Measurements from ENCODE around the gene SLK. TPM values are rescaled to one million over a fixed set of nuclear protein-coding genes. Genes with fewer than 3 reads are reported as not detected.

The SLK gene
- total and polyA plus RNA-seq, 2 experiments from 2014 or later: 6.6 to 37.1 TPM

DNA sequence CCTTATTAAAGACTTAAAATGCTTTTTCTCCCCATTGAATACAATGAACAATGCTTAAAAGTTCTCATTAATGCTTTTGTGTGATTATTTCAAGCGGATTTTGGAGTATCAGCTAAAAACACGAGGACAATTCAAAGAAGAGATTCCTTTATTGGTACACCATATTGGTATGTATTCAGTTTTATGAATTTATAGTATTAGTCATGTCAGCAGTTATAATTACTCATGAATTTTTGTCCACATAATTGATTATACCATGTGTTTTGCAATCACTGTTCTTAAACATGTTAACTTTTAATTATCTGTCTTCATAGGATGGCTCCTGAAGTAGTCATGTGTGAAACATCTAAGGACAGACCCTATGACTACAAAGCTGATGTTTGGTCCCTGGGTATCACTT is 31.9 kb downstream of the SLK start:
- TF ChIP-seq EZH2 (IDR thresholded peaks at IDR 0.05; ENCODE audit: insufficient read depth, poor library complexity, severe bottlenecking) (no peak), EZH2phosphoT487 (IDR thresholded peaks at IDR 0.05; ENCODE audit: insufficient read depth, low read depth) (no peak)
- Histone ChIP-seq H3K4me3 (no peak overlapping the region), H3K27me3 (replicated peaks; ENCODE audit: insufficient read depth) (no peaks in the 10 kb centered on the region), H3F3A (ENCODE audit: insufficient read depth) (no peaks in the 10 kb centered on the region), H3K4me1 (ENCODE audit: insufficient read depth) (no peaks in the 10 kb centered on the region), H4K20me1 (ENCODE audit: insufficient read depth) (no peaks in the 10 kb centered on the region), H3K9ac (no peak overlapping the region), H3K4me2 (ENCODE audit: unreplicated experiment) (no peak overlapping the region), H3K36me3 (ENCODE audit: low read depth) (peaks cover 55% of the 10 kb centered on the region), H3K79me2 (ENCODE audit: insufficient read depth) (peaks cover 47% of the 10 kb centered on the region), H3K9me3 (ENCODE audit: low read depth) (no peaks in the 10 kb centered on the region), H3K9me2 (ENCODE audit: insufficient read depth) (no peaks in the 10 kb centered on the region), H3K27ac (no peak overlapping the region), H2AFZ (no peak overlapping the region)
- WGBS, 2 experiments (ENCODE audit: low coverage in 1 of 2, low lambda C conversion rate in 2 of 2, missing lambda C conversion rate in 2 of 2): 78 to 84% methylated on average over 2 of the region's 2 CpGs
- in situ Hi-C loops (cut with MboI): no loop called here
- DNase-seq: no peak

DNA sequence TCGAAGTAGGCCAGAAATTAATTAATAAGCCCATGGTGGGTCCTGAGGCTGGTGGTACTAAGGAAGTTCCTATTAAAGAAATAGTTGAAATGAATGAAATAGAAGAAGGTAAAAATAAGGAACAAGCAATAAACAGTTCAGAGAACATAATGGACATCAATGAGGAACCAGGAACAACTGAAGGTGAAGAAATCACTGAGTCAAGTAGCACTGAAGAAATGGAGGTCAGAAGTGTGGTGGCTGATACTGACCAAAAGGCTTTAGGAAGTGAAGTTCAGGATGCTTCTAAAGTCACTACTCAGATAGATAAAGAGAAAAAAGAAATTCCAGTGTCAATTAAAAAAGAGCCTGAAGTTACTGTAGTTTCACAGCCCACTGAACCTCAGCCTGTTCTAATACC is 36.0 kb downstream of the SLK start:
- WGBS, 2 experiments (ENCODE audit: low coverage in 1 of 2, low lambda C conversion rate in 2 of 2, missing lambda C conversion rate in 2 of 2): 83 to 100% methylated on average over 1 of the region's 1 CpG
- in situ Hi-C loops (cut with MboI): no loop called here
- Histone ChIP-seq H2AFZ (no peak overlapping the region), H3K36me3 (ENCODE audit: low read depth) (peaks cover 67% of the 10 kb centered on the region), H3K9me2 (ENCODE audit: insufficient read depth) (no peaks in the 10 kb centered on the region), H4K20me1 (ENCODE audit: insufficient read depth) (no peaks in the 10 kb centered on the region), H3K4me3 (no peak overlapping the region), H3K4me1 (ENCODE audit: insufficient read depth) (no peaks in the 10 kb centered on the region), H3K79me2 (ENCODE audit: insufficient read depth) (peaks cover 23% of the 10 kb centered on the region), H3F3A (ENCODE audit: insufficient read depth) (0 out of 2 replicates have a peak, but pooled peaks cover 8% of the 10 kb centered on the region), H3K9ac (no peak overlapping the region), H3K27me3 (replicated peaks; ENCODE audit: insufficient read depth) (no peaks in the 10 kb centered on the region), H3K27ac (no peak overlapping the region), H3K4me2 (ENCODE audit: unreplicated experiment) (no peak overlapping the region), H3K9me3 (ENCODE audit: low read depth) (no peaks in the 10 kb centered on the region)
- DNase-seq: no peak
- TF ChIP-seq EZH2 (IDR thresholded peaks at IDR 0.05; ENCODE audit: insufficient read depth, poor library complexity, severe bottlenecking) (no peak), EZH2phosphoT487 (IDR thresholded peaks at IDR 0.05; ENCODE audit: insufficient read depth, low read depth) (no peak)

DNA sequence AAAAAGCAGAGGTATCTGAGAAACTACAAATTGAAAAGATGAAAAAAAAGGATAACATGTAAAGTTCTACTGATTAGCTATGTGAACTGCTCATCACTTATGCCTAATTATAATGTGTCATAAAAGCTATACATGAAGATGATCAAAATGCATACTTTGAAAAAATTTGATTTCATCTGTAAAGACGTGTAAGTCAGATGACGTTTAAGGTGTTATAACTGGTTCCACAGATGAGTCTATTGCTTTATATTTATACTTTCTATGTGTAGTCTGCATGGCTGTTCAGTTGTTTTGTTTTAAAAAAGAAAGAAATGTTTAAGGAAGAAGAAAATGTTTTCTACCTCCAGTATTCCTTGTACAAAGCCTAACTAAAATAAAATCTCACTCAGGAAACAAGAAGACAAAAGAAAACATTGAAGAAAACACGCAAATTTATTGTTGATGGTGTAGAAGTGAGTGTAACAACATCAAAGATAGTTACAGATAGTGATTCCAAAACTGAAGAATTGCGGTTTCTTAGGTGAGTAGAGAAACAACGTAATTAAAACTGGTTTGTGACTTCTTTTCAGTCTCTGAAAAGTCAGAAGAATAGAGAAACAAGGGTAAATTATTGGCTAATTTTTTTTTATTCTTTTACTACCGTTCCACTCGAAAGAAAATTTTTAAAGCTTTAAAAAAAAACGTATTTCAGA is 38.4 kb downstream of the SLK start:
- Histone ChIP-seq H3K9me3 (ENCODE audit: low read depth) (no peaks in the 10 kb centered on the region), H3K27me3 (replicated peaks; ENCODE audit: insufficient read depth) (no peaks in the 10 kb centered on the region), H4K20me1 (ENCODE audit: insufficient read depth) (no peaks in the 10 kb centered on the region), H3K4me1 (ENCODE audit: insufficient read depth) (no peaks in the 10 kb centered on the region), H3K79me2 (ENCODE audit: insufficient read depth) (peaks cover 8% of the 10 kb centered on the region; the same call in 1 of the 2 replicates), H3K27ac (no peak overlapping the region), H3K4me3 (no peak overlapping the region), H3K9ac (no peak overlapping the region), H3K9me2 (ENCODE audit: insufficient read depth) (no peaks in the 10 kb centered on the region), H2AFZ (no peak overlapping the region), H3K36me3 (ENCODE audit: low read depth) (peaks cover 58% of the 10 kb centered on the region), H3F3A (ENCODE audit: insufficient read depth) (peaks cover 8% of the 10 kb centered on the region; the same call in 1 of the 2 replicates), H3K4me2 (ENCODE audit: unreplicated experiment) (no peak overlapping the region)
- WGBS, 2 experiments (ENCODE audit: low coverage in 1 of 2, low lambda C conversion rate in 2 of 2, missing lambda C conversion rate in 2 of 2): 89 to 90% methylated on average over 8 of the region's 8 CpGs
- DNase-seq: no peak
- in situ Hi-C loops (cut with MboI): no loop called here
- TF ChIP-seq EZH2 (IDR thresholded peaks at IDR 0.05; ENCODE audit: insufficient read depth, poor library complexity, severe bottlenecking): no peak
- no peak for TF ChIP-seq EZH2phosphoT487 (IDR thresholded peaks at IDR 0.05; ENCODE audit: insufficient read depth, low read depth)

DNA sequence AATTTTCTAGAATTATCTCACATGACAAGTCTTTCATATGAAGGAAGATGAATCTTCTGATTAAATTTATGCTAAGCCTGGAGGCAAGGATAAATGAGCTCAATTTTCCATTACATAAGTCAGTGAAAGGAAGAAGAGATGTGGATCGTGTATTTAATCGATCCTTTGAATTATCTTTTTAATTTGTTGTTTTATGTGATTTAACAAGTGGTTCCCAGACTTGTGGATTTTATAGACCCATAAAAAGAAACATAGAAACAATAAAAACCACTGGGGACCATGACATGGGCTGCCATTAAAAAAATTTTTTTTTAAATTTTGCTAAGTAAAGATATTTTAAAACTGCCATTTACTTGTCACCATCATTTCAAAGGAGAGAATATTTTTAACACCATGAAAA is 45.0 kb downstream of the SLK start:
- Histone ChIP-seq H3K27ac (no peak overlapping the region), H3K9ac (no peak overlapping the region), H3K27me3 (replicated peaks; ENCODE audit: insufficient read depth) (no peaks in the 10 kb centered on the region), H3K9me3 (ENCODE audit: low read depth) (no peaks in the 10 kb centered on the region), H3K9me2 (ENCODE audit: insufficient read depth) (no peaks in the 10 kb centered on the region), H3F3A (ENCODE audit: insufficient read depth) (peaks cover 8% of the 10 kb centered on the region; the same call in 1 of the 2 replicates), H3K4me2 (ENCODE audit: unreplicated experiment) (no peak overlapping the region), H3K4me3 (no peak overlapping the region), H3K36me3 (ENCODE audit: low read depth) (peaks cover 13% of the 10 kb centered on the region), H2AFZ (no peak overlapping the region), H4K20me1 (ENCODE audit: insufficient read depth) (no peaks in the 10 kb centered on the region), H3K79me2 (ENCODE audit: insufficient read depth) (0 out of 2 replicates have a peak, but pooled peaks cover 4% of the 10 kb centered on the region), H3K4me1 (ENCODE audit: insufficient read depth) (no peaks in the 10 kb centered on the region)
- 80 to 87% methylated on average over 2 of the region's 2 CpGs for whole genome bisulfite sequencing, 2 experiments (ENCODE audit: low coverage in 1 of 2, low lambda C conversion rate in 2 of 2, missing lambda C conversion rate in 2 of 2)
- in situ Hi-C loops (cut with MboI): no loop called here
- TF ChIP-seq EZH2 (IDR thresholded peaks at IDR 0.05; ENCODE audit: insufficient read depth, poor library complexity, severe bottlenecking) (no peak), EZH2phosphoT487 (IDR thresholded peaks at IDR 0.05; ENCODE audit: insufficient read depth, low read depth) (no peak)
- DNase-seq: no peak

Data from GM23248 (cell line).